ENCODE measurements around the gene DRC7. TPM values are rescaled to one million over a fixed set of nuclear protein-coding genes. Genes with fewer than 3 reads are reported as not detected.

Gene DRC7
- total and polyA plus RNA-seq, 2 donors, result 0.32 to 0.33 TPM

GRCh38 chr16:57758331-57759117 is 63.9 kb downstream of the DRC7 start:
- H3K4me1 ChIP-seq (ENCODE audit: control insufficient read depth in 2 of 2, insufficient read depth in 2 of 2, low read length in 2 of 2), result no peaks in the 10 kb centered on the region
- WGBS, result 97% methylated on average over 33 of the region's 33 CpGs
- H3K36me3 ChIP-seq (ENCODE audit: control insufficient read depth in 2 of 2, insufficient read depth in 2 of 2, low read length in 1 of 2), result peaks cover 15 to 23% of the 10 kb centered on the region in 2 donors
- H3K9me3 ChIP-seq (ENCODE audit: control insufficient read depth in 2 of 2, insufficient read depth in 1 of 2, low read length in 1 of 2), result no peaks in the 10 kb centered on the region
- H3K27ac ChIP-seq (ENCODE audit: low read depth in 1 of 2, low read length in 1 of 2), result no peak overlapping the region
- no peak for DNase-seq (ENCODE audit: low read depth in 6 of 9, low spot score in 9 of 9)
- H3K27me3 ChIP-seq (ENCODE audit: control insufficient read depth in 2 of 2, insufficient read depth in 1 of 2, low read length in 1 of 2), result no peaks in the 10 kb centered on the region
- no peak overlapping the region for H3K4me3 ChIP-seq (ENCODE audit: low read length in 2 of 2)

- no peak overlapping the region for H3K4me3 ChIP-seq (ENCODE audit: low read length in 2 of 2)
- H3K27me3 ChIP-seq (ENCODE audit: control insufficient read depth in 2 of 2, insufficient read depth in 1 of 2, low read length in 1 of 2), result no peaks in the 10 kb centered on the region
- 96% methylated on average over 7 of the region's 7 CpGs for WGBS
- H3K27ac ChIP-seq (ENCODE audit: low read depth in 1 of 2, low read length in 1 of 2), result no peak overlapping the region
- peaks cover 10 to 17% of the 10 kb centered on the region in 2 donors for H3K36me3 ChIP-seq (ENCODE audit: control insufficient read depth in 2 of 2, insufficient read depth in 2 of 2, low read length in 1 of 2)
- H3K9me3 ChIP-seq (ENCODE audit: control insufficient read depth in 2 of 2, insufficient read depth in 1 of 2, low read length in 1 of 2), result no peaks in the 10 kb centered on the region
- H3K4me1 ChIP-seq (ENCODE audit: control insufficient read depth in 2 of 2, insufficient read depth in 2 of 2, low read length in 2 of 2), result no peaks in the 10 kb centered on the region
- no peak for DNase-seq (ENCODE audit: low read depth in 6 of 9, low spot score in 9 of 9)
These were observed 64.5 kb downstream of the DRC7 start for GRCh38 chr16:57759131-57759530.

- Histone ChIP-seq H3K27me3 (ENCODE audit: control insufficient read depth in 2 of 2, insufficient read depth in 1 of 2, low read length in 1 of 2) (no peaks in the 10 kb centered on the region), H3K36me3 (ENCODE audit: control insufficient read depth in 2 of 2, insufficient read depth in 2 of 2, low read length in 1 of 2) (peaks cover 10 to 11% of the 10 kb centered on the region in 2 donors), H3K4me3 (ENCODE audit: low read length in 2 of 2) (no peak overlapping the region), H3K4me1 (ENCODE audit: control insufficient read depth in 2 of 2, insufficient read depth in 2 of 2, low read length in 2 of 2) (no peaks in the 10 kb centered on the region), H3K27ac (ENCODE audit: low read depth in 1 of 2, low read length in 1 of 2) (no peak overlapping the region), H3K9me3 (ENCODE audit: control insufficient read depth in 2 of 2, insufficient read depth in 1 of 2, low read length in 1 of 2) (no peaks in the 10 kb centered on the region)
- DNase-seq (ENCODE audit: low read depth in 6 of 9, low spot score in 9 of 9), result no peak
- WGBS, result 95% methylated on average over 21 of the region's 21 CpGs
These were observed 65.1 kb downstream of the DRC7 start for GRCh38 chr16:57759541-57760356.

GRCh38 chr16:57760357-57761160 is 66.0 kb downstream of the DRC7 start:
- Histone ChIP-seq H3K36me3 (ENCODE audit: control insufficient read depth in 2 of 2, insufficient read depth in 2 of 2, low read length in 1 of 2) (peaks cover 3 to 6% of the 10 kb centered on the region in 2 donors), H3K27me3 (ENCODE audit: control insufficient read depth in 2 of 2, insufficient read depth in 1 of 2, low read length in 1 of 2) (no peaks in the 10 kb centered on the region), H3K4me3 (ENCODE audit: low read length in 2 of 2) (no peak overlapping the region), H3K27ac (ENCODE audit: low read depth in 1 of 2, low read length in 1 of 2) (no peak overlapping the region), H3K4me1 (ENCODE audit: control insufficient read depth in 2 of 2, insufficient read depth in 2 of 2, low read length in 2 of 2) (no peaks in the 10 kb centered on the region), H3K9me3 (ENCODE audit: control insufficient read depth in 2 of 2, insufficient read depth in 1 of 2, low read length in 1 of 2) (no peaks in the 10 kb centered on the region)
- 96% methylated on average over 40 of the region's 40 CpGs for WGBS
- no peak for DNase-seq (ENCODE audit: low read depth in 6 of 9, low spot score in 9 of 9)

GRCh38 chr16:57761301-57761700 is 66.7 kb downstream of the DRC7 start:
- H3K27me3 ChIP-seq (ENCODE audit: control insufficient read depth in 2 of 2, insufficient read depth in 1 of 2, low read length in 1 of 2), result no peaks in the 10 kb centered on the region
- H3K4me1 ChIP-seq (ENCODE audit: control insufficient read depth in 2 of 2, insufficient read depth in 2 of 2, low read length in 2 of 2), result no peaks in the 10 kb centered on the region
- no peaks in the 10 kb centered on the region for H3K9me3 ChIP-seq (ENCODE audit: control insufficient read depth in 2 of 2, insufficient read depth in 1 of 2, low read length in 1 of 2)
- no peak for DNase-seq (ENCODE audit: low read depth in 6 of 9, low spot score in 9 of 9)
- no peak overlapping the region for H3K4me3 ChIP-seq (ENCODE audit: low read length in 2 of 2)
- WGBS, result 92% methylated on average over 9 of the region's 9 CpGs
- H3K27ac ChIP-seq (ENCODE audit: low read depth in 1 of 2, low read length in 1 of 2), result no peak overlapping the region
- H3K36me3 ChIP-seq (ENCODE audit: control insufficient read depth in 2 of 2, insufficient read depth in 2 of 2, low read length in 1 of 2), result peaks cover 0 to 5% of the 10 kb centered on the region in 2 donors

- H3K27ac ChIP-seq (ENCODE audit: low read depth in 1 of 2, low read length in 1 of 2), result no peak overlapping the region
- H3K36me3 ChIP-seq (ENCODE audit: control insufficient read depth in 2 of 2, insufficient read depth in 2 of 2, low read length in 1 of 2), result peaks cover 0 to 5% of the 10 kb centered on the region in 2 donors
- WGBS, result 96% methylated on average over 12 of the region's 12 CpGs
- no peak for DNase-seq (ENCODE audit: low read depth in 6 of 9, low spot score in 9 of 9)
- no peak overlapping the region for H3K4me3 ChIP-seq (ENCODE audit: low read length in 2 of 2)
- no peaks in the 10 kb centered on the region for H3K27me3 ChIP-seq (ENCODE audit: control insufficient read depth in 2 of 2, insufficient read depth in 1 of 2, low read length in 1 of 2)
- no peaks in the 10 kb centered on the region for H3K4me1 ChIP-seq (ENCODE audit: control insufficient read depth in 2 of 2, insufficient read depth in 2 of 2, low read length in 2 of 2)
- H3K9me3 ChIP-seq (ENCODE audit: control insufficient read depth in 2 of 2, insufficient read depth in 1 of 2, low read length in 1 of 2), result no peaks in the 10 kb centered on the region
These were observed 67.4 kb downstream of the DRC7 start for GRCh38 chr16:57761957-57762356.

GRCh38 chr16:57762365-57763040 is 67.9 kb downstream of the DRC7 start:
- Histone ChIP-seq H3K27ac (ENCODE audit: low read depth in 1 of 2, low read length in 1 of 2) (no peak overlapping the region), H3K4me3 (ENCODE audit: low read length in 2 of 2) (no peak overlapping the region), H3K4me1 (ENCODE audit: control insufficient read depth in 2 of 2, insufficient read depth in 2 of 2, low read length in 2 of 2) (no peaks in the 10 kb centered on the region), H3K36me3 (ENCODE audit: control insufficient read depth in 2 of 2, insufficient read depth in 2 of 2, low read length in 1 of 2) (peaks cover 0 to 5% of the 10 kb centered on the region in 2 donors), H3K27me3 (ENCODE audit: control insufficient read depth in 2 of 2, insufficient read depth in 1 of 2, low read length in 1 of 2) (no peaks in the 10 kb centered on the region), H3K9me3 (ENCODE audit: control insufficient read depth in 2 of 2, insufficient read depth in 1 of 2, low read length in 1 of 2) (no peaks in the 10 kb centered on the region)
- no peak for DNase-seq (ENCODE audit: low read depth in 6 of 9, low spot score in 9 of 9)
- 89% methylated on average over 15 of the region's 15 CpGs for WGBS

- no peaks in the 10 kb centered on the region for H3K9me3 ChIP-seq (ENCODE audit: control insufficient read depth in 2 of 2, insufficient read depth in 1 of 2, low read length in 1 of 2)
- H3K36me3 ChIP-seq (ENCODE audit: control insufficient read depth in 2 of 2, insufficient read depth in 2 of 2, low read length in 1 of 2), result no peaks in the 10 kb centered on the region
- no peaks in the 10 kb centered on the region for H3K27me3 ChIP-seq (ENCODE audit: control insufficient read depth in 2 of 2, insufficient read depth in 1 of 2, low read length in 1 of 2)
- no peaks in the 10 kb centered on the region for H3K4me1 ChIP-seq (ENCODE audit: control insufficient read depth in 2 of 2, insufficient read depth in 2 of 2, low read length in 2 of 2)
- no peak overlapping the region for H3K27ac ChIP-seq (ENCODE audit: low read depth in 1 of 2, low read length in 1 of 2)
- H3K4me3 ChIP-seq (ENCODE audit: low read length in 2 of 2), result no peak overlapping the region
- 94% methylated on average over 14 of the region's 14 CpGs for WGBS
- no peak for DNase-seq (ENCODE audit: low read depth in 6 of 9, low spot score in 9 of 9)
These were observed 68.8 kb downstream of the DRC7 start for GRCh38 chr16:57763285-57764005.
